Bronchial epithelial cell (primary cell): ENCODE measurements around the gene P3H2. TPM values are rescaled to one million over a fixed set of nuclear protein-coding genes. Genes with fewer than 3 reads are reported as not detected.
A peak's percentile ranks its signal among the peaks of the same experiment; 100 is the strongest.

Experiments used
- DNase-seq: peaks from one replicate; pipeline ENCODE4 v3.0.0-alpha.2; 2010; ENCODE audit warnings: low read depth
- FAIRE-seq: peaks from 2 replicates; lab custom pipeline; 2011; peaks lifted over from hg19 to GRCh38; lab: Jason Lieb, UNC
- H3K27me3 ChIP-seq: 2 replicates; pipeline ENCODE4 v1.5.1; 2011; ENCODE audit warnings: low read length; ENCODE audit not compliant: control insufficient read depth, insufficient read depth
- H3K36me3 ChIP-seq: 2 replicates; pipeline ENCODE4 v1.5.1; 2011; ENCODE audit warnings: low read length; ENCODE audit not compliant: control insufficient read depth, insufficient read depth
- H3K4me3 ChIP-seq: 2 replicates; pipeline ENCODE4 v1.5.1; 2011; ENCODE audit warnings: mild to moderate bottlenecking, low read depth, low read length, control low read depth
- total RNA-seq: library from RNA; depleted of rRNA; stranded (reverse); fragments of >200 nt; gene quantifications from 2 replicates; pipeline ENCODE4 v1.2.1, GENCODE V29; 2014
- TF ChIP-seq, protein P1 (sequence below): IDR thresholded peaks from 2 replicates; pipeline ENCODE4 v1.5.1; 2011; ENCODE audit warnings: mild to moderate bottlenecking, moderate library complexity, low read length, control low read depth, inconsistent platforms; ENCODE audit not compliant: insufficient read depth, severe bottlenecking

The P3H2 gene
- total RNA-seq, 1 donor from 2014 or later: 7.6 TPM

DNA sequence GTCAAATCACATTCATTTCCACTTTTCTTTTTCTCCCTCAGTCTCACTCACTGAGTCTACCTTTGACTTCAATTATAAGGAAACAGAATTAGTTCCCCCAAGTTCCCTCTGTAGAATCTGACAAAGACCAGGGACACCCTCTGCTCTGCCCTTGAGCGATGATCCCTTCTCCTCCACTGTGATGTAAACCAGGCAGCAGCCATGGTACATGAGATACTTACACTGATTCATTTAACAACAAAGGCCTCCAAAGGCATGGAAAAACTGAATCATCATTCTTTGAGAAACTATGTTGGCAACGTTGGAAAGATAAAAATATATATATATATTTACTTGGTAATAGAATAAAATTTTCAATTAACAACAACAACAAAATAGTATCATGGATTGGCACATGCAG lies 84.1 kb downstream of the P3H2 start:
- FAIRE-seq (no peak), DNase-seq (peak; percentile 78)
- no peaks in the 10 kb centered on the region for H3K27me3 ChIP-seq

DNA sequence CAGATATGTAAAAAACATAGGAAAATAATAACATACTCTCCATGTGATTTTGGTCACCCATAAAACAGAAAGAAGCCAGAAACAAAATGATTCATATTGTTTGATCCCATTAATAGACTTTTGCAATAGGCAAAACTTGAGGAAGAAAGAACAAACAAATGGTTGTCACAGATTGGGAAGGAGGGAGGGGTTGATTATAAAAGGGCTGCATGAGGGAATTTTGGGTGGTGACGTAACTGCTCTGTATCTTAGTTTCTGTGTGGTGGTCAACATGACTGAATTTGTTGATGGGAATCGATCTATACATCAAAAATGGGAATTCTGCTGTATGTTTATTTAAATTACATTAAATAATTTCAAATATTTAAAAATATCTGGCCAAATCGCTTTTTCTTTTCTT lies 86.3 kb downstream of the P3H2 start:
- FAIRE-seq: no peak
- TF ChIP-seq, protein P1, sequence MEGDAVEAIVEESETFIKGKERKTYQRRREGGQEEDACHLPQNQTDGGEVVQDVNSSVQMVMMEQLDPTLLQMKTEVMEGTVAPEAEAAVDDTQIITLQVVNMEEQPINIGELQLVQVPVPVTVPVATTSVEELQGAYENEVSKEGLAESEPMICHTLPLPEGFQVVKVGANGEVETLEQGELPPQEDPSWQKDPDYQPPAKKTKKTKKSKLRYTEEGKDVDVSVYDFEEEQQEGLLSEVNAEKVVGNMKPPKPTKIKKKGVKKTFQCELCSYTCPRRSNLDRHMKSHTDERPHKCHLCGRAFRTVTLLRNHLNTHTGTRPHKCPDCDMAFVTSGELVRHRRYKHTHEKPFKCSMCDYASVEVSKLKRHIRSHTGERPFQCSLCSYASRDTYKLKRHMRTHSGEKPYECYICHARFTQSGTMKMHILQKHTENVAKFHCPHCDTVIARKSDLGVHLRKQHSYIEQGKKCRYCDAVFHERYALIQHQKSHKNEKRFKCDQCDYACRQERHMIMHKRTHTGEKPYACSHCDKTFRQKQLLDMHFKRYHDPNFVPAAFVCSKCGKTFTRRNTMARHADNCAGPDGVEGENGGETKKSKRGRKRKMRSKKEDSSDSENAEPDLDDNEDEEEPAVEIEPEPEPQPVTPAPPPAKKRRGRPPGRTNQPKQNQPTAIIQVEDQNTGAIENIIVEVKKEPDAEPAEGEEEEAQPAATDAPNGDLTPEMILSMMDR: no peak

More for the DNA sequence above, 84.1 kb downstream of the P3H2 start:
- TF ChIP-seq, protein P1: no peak
- H3K4me3 ChIP-seq: no peak overlapping the region
- no peaks in the 10 kb centered on the region for H3K36me3 ChIP-seq

DNA sequence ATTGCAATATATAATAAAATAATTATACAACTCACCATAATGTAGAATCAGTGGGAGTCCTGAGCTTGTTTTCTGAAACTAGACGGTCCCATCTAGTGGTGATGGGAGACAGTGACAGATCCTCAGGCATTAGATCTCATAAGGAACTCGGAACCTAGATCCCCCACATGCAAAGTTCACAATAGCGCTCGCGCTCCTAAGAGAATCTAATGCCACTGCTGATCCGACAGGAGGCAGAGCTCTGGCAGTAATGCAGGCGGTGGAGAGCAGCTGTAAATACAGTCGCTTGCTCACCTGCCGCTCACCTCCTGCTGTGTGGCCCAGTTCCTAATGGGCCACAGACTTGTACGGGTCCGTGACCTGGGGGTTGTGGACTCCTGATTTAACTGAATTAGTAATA lies 87.8 kb downstream of the P3H2 start:
- FAIRE-seq (no peak), DNase-seq (no peak)
- TF ChIP-seq, protein P1: no peak
- Histone ChIP-seq H3K27me3 (no peaks in the 10 kb centered on the region), H3K4me3 (no peak overlapping the region), H3K36me3 (no peaks in the 10 kb centered on the region)

More for the DNA sequence above, 86.3 kb downstream of the P3H2 start:
- Histone ChIP-seq H3K36me3 (no peaks in the 10 kb centered on the region), H3K27me3 (no peaks in the 10 kb centered on the region), H3K4me3 (no peak overlapping the region)
- DNase-seq: no peak

DNA sequence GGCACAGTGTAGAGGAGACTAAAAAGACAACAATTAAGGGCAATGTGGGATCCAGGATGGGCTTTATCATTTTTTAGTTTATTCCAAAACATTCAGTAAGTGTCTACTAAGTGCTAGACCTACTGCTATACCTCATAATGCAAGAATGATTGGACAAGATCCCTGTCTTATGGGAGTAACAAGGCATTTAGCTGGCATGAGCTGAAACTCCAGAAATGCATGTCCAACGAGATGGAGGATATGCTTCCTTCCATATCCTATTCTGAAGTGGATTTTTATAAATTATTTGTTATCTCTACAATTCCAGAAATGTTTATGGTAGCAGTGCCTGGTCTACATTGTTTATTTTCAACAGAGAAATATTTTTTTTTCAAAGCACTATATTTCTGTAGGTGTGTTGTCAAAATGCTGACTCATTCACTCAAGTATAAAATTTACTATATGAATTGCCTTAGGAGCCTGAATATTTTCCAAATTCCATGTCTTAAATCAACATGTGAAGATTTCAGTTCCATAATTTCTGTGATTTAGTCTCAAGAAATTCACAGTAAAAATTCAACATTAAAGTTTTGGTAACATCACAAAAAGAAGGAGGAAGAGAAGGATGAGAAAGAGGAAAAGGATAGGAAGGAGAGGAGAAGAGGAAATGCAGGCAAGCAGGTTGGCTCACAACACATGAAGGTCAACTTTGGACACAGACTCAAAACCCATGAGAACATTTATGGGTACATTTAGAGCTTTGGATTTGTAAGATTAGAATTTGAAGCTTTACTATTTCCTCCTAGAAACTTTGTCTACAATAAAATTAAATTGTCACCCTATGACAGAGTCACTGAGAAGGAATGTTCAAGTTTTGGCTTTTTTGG lies 88.6 kb downstream of the P3H2 start:
- no peak for FAIRE-seq

DNA sequence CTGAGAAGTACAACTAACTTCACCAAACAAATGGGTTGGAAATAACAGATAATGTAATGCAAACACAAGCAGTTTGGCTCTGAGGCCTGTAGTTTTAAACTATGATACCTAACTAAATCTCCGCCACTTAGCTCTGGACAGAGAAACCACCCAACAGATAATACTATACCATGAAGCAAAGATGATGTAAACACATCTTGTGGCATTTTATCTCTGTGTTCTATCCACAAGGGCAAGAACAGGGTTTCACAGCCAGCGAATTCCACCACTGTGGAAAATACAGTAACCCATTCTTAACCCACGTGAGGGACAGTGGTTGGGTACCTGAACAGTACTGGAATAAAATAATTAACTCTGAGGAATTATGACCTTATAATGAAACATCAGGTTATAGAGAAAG lies 93.6 kb downstream of the P3H2 start:
- H3K4me3 ChIP-seq: no peak overlapping the region
- no peaks in the 10 kb centered on the region for H3K27me3 ChIP-seq
- TF ChIP-seq, protein P1: no peak
- FAIRE-seq: no peak
- H3K36me3 ChIP-seq: no peaks in the 10 kb centered on the region
- DNase-seq: no peak

More for the DNA sequence above, 88.6 kb downstream of the P3H2 start:
- H3K27me3 ChIP-seq: no peaks in the 10 kb centered on the region
- H3K36me3 ChIP-seq: no peaks in the 10 kb centered on the region
- TF ChIP-seq, protein P1: no peak
- no peak for DNase-seq
- H3K4me3 ChIP-seq: no peak overlapping the region

DNA sequence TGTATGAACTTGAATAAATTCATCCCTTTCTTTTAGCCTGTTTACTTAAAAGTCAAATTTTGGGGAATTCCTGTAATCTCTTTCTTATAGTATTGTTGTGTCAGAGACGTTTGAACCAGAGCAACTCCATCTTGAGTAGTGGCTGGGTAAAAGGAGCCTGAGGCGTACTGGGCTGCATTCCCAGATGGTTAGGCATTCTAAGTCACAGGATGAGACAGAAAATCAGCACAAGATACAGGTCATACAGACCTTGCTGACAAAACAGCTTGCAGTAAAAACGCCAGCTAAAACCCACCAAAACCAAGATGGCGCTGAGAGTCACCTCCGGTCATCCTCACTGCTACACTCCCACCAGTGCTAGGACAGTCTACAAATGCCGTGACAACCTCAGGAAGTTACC lies 94.5 kb downstream of the P3H2 start:
- FAIRE-seq: no peak

More for the DNA sequence above, 94.5 kb downstream of the P3H2 start:
- DNase-seq: no peak
- TF ChIP-seq, protein P1: no peak
- H3K27me3 ChIP-seq: no peaks in the 10 kb centered on the region
- H3K36me3 ChIP-seq: no peaks in the 10 kb centered on the region
- no peak overlapping the region for H3K4me3 ChIP-seq
